Colonic mucosa (tissue), 4 donors: Measurements from ENCODE around the gene TMC7. TPM values are rescaled to one million over a fixed set of nuclear protein-coding genes. Genes with fewer than 3 reads are reported as not detected.

Source experiments
- DNase-seq: peaks from one replicate; pipeline ENCODE4 v3.0.0-alpha.2; 2020
- H3K27ac ChIP-seq: fragments of 200-600 bp; one replicate; pipeline ENCODE4 v1.8.0; 2021
- H3K27me3 ChIP-seq: fragments of 200-600 bp; one replicate; pipeline ENCODE4 v1.8.0; 2021
- H3K36me3 ChIP-seq: fragments of 200-600 bp; one replicate; pipeline ENCODE4 v1.8.0; 2021
- H3K4me1 ChIP-seq: fragments of 200-600 bp; one replicate; pipeline ENCODE4 v1.8.0; 2021; ENCODE audit warnings: mild to moderate bottlenecking
- H3K4me3 ChIP-seq: fragments of 200-600 bp; one replicate; pipeline ENCODE4 v1.8.0; 2021
- H3K9ac ChIP-seq, 2 donors: one replicate each; pipeline ENCODE4 v1.7.0; 2013; ENCODE audit warnings: control low read depth in 2 of 2, low read depth in 2 of 2, low read length in 2 of 2
- H3K9me3 ChIP-seq: fragments of 200-600 bp; one replicate; pipeline ENCODE4 v1.8.0; 2021
- intact Hi-C: fragments of 100-400 bp; cut with DNase I; formaldehyde crosslinking; loops from one replicate; pipeline ENCODE4 v1.14.1; 2022
- total RNA-seq, 2 donors: library from RNA; stranded (reverse); fragmentation: NEBNext Ultra II Directional in 1 of 2; extraction: Animal tissue kit (Norgen Biotek cat#: 25700) in 1 of 2; gene quantifications; one replicate each; pipeline ENCODE4 v1.2.1, GENCODE V29; 2021
- TF ChIP-seq, protein P1 (sequence below): fragments of 200-600 bp; IDR thresholded peaks from one replicate; pipeline ENCODE4 v1.8.0; 2022; ENCODE audit warnings: antibody characterized with exemption, mild to moderate bottlenecking
- donor health status: healthy.
- donor health status: DM: no; HTN: no; CAD: no.
- donor health status: DM: no; HTN: no; CAD: no.

The TMC7 gene
- total RNA-seq, 2 donors from 2014 or later, result 10.0 to 10.6 TPM

DNA sequence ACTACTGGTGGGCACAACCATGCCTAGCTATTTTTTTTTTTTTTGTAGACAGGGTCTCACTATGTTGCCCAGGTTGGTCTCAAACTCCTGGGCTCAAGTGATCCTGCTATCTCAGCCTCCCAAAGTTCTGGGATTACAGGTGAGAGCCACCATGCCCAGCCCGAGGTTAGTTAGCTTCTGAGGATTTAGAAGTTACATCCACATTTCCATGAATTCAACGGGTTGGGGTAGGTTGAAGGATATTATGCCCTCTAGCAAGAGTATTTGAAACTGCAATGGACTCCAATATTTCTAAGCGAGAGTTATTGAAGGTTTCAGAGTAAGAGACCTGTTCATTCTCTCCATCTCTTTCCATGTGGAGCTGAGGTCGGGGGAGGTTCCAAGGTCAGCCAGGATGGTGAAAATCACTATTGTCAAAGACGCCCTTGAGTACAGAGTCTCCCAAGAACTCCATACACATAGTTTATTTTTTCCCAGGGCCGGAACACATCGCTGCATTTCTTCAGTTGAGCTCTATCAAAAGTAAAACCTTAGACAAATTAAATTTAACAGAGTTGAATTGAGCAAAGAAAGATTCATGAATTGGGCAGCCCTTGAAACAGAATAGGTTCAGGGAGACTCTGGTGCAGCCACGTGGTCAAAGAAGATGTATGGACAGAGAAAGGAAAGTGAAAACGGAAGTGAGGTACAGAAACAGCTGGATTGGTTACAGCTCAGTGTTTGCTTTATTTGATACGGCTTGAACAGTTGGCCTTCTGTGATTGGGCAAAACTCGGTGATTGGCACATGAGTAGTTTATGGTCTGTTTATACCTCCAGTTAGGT lies 111.0 kb downstream of the TMC7 start:
- intact Hi-C loops, result no loop called here
- Histone ChIP-seq H3K9ac (no peak overlapping the region), H3K4me3 (no peak overlapping the region), H3K27ac (no peak overlapping the region), H3K36me3 (no peaks in the 10 kb centered on the region), H3K27me3 (no peaks in the 10 kb centered on the region), H3K4me1 (no peaks in the 10 kb centered on the region), H3K9me3 (no peaks in the 10 kb centered on the region)
- TF ChIP-seq, protein P1, sequence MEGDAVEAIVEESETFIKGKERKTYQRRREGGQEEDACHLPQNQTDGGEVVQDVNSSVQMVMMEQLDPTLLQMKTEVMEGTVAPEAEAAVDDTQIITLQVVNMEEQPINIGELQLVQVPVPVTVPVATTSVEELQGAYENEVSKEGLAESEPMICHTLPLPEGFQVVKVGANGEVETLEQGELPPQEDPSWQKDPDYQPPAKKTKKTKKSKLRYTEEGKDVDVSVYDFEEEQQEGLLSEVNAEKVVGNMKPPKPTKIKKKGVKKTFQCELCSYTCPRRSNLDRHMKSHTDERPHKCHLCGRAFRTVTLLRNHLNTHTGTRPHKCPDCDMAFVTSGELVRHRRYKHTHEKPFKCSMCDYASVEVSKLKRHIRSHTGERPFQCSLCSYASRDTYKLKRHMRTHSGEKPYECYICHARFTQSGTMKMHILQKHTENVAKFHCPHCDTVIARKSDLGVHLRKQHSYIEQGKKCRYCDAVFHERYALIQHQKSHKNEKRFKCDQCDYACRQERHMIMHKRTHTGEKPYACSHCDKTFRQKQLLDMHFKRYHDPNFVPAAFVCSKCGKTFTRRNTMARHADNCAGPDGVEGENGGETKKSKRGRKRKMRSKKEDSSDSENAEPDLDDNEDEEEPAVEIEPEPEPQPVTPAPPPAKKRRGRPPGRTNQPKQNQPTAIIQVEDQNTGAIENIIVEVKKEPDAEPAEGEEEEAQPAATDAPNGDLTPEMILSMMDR, result no peak
- peak; percentile 77 for DNase-seq

DNA sequence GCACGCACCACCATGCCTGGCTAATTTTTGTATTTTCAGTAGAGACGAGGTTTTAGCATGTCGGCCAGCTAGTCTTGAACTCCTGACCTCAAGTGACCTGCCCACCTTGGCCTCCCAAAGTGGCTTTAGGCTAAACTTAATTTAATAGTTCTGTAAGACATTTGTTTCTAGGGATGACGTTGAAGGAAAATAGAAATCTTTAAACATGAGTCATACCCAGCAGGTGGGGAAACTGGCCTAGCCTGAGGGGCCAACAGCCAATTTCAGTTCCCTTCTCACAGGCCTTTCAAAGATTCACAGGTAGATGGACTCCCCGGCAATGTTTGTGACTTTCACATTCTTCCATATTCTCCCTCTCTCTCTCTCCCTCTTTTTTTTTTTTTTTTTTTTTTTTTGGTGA lies 111.9 kb downstream of the TMC7 start:
- Histone ChIP-seq H3K27ac (no peak overlapping the region), H3K9ac (no peak overlapping the region), H3K27me3 (no peaks in the 10 kb centered on the region), H3K36me3 (no peaks in the 10 kb centered on the region), H3K9me3 (no peaks in the 10 kb centered on the region), H3K4me1 (no peaks in the 10 kb centered on the region), H3K4me3 (no peak overlapping the region)
- no peak for DNase-seq
- TF ChIP-seq, protein P1, result no peak
- intact Hi-C loops, result no loop called here

DNA sequence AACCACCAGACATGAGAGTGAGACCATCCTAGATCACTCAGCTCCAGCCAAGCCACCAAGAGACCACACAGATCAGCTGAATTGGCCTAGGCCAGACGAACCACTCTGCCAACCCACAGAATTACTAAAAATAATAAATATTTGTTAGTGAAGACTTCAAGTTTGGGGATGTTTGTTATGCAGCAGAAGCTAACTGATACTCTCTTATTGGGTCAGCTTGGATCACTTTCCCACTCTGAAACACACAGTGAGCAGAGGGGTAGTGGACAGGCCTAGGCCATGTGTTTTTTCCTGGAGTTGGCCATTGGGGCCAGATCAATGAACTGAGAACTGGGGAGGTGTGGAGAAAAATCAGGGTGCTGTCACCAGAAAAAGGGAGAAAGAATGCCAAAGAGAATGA lies 114.4 kb downstream of the TMC7 start:
- intact Hi-C loops, result no loop called here
- TF ChIP-seq, protein P1, result no peak

DNA sequence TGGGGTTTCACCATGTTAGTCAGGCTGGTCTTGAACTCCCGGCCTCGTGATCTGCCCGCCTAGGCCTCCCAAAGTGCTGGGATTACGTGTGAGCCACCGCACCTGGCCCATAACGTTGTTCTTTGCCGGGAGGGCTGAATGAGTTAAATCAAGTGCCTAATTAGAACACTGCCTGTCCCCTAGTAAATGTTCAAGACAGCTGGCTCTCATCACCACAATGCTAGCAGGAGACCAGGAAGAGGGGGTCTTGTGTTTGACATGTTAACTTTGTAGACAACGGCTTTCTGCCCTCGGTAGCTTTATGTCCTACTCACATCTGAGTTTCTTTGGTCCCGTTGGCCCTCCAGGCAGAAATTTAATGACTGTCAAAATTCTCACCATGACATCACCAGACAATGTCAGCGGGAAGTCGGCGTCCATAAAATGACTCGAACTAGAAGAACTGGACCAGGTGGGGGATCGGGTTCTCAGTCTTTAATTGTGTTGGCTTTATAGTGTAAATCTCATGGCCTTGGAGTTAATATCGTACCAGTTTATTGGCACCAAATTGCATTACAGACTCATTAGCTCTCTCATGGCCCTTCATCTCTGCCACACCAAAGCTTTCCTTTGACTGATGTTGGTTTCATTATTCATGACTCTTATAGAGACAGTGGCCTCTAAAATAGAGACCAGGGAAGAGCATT lies 118.6 kb downstream of the TMC7 start:
- H3K36me3 ChIP-seq, result no peaks in the 10 kb centered on the region
- H3K4me1 ChIP-seq, result no peaks in the 10 kb centered on the region
- H3K4me3 ChIP-seq, result no peak overlapping the region
- H3K9me3 ChIP-seq, result no peaks in the 10 kb centered on the region
- DNase-seq, result no peak
- intact Hi-C loops, result no loop called here
- no peaks in the 10 kb centered on the region for H3K27me3 ChIP-seq
- no peak overlapping the region for H3K9ac ChIP-seq
- TF ChIP-seq, protein P1, result no peak
- H3K27ac ChIP-seq, result no peak overlapping the region

More for the DNA sequence above, 114.4 kb downstream of the TMC7 start:
- Histone ChIP-seq H3K4me3 (no peak overlapping the region), H3K27me3 (no peaks in the 10 kb centered on the region), H3K9me3 (no peaks in the 10 kb centered on the region), H3K36me3 (no peaks in the 10 kb centered on the region), H3K27ac (no peak overlapping the region), H3K9ac (no peak overlapping the region), H3K4me1 (no peaks in the 10 kb centered on the region)
- no peak for DNase-seq

DNA sequence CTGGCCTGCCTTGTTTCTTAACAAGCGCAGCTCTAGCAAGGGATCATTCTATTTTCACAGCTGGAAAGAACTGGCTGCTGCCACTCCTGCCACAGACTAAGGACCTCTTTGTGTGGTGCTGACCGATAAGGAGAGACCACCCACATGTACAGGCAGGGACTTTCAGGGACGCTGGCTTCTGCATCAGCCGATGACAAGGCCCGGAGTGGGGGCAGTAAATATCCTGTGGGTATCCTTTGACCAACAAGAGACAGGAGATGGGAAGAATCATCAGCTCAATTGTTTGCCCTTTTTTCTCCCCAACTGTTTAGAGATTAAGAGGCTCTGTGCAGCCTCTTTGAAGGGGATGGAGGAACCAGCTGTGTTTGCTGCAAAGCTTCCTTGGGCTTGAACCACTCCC lies 120.9 kb downstream of the TMC7 start:
- Histone ChIP-seq H3K27ac (no peak overlapping the region), H3K36me3 (no peaks in the 10 kb centered on the region), H3K9ac (no peak overlapping the region), H3K27me3 (no peaks in the 10 kb centered on the region), H3K4me1 (no peaks in the 10 kb centered on the region), H3K9me3 (no peaks in the 10 kb centered on the region), H3K4me3 (no peak overlapping the region)
- DNase-seq, result no peak
- TF ChIP-seq, protein P1, result no peak
- intact Hi-C loops, result no loop called here
